NCI-H524 (cell line): ENCODE results near the gene TTLL4.
A peak's percentile ranks its signal among the peaks of the same experiment; 100 is the strongest.

Source experiments
- DNase-seq, 2 experiments: peaks; one replicate each; lab custom pipeline; 2025; lab: John Stamatoyannopoulos, UW

Gene TTLL4

DNA sequence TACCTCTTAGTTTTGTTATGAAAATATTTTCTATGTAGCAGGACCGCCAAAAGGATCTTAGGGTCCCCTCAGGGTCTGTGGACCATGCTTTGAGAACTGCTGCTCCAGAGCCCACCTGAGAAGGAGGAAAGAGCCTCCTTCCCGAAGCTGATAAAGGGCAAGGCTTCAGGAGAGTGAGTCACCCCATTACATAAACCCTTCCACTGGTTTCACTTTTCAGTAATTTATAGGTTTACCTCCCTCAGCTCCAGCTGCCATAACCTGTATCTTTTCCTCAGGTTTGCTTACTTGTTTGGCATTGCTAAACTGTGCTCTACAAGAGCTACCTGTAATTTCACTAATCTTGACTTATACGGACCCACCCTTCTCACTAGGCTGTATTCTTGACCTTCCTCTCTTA lies 6.6 kb downstream of the TTLL4 start:
- no peak for DNase-seq

DNA sequence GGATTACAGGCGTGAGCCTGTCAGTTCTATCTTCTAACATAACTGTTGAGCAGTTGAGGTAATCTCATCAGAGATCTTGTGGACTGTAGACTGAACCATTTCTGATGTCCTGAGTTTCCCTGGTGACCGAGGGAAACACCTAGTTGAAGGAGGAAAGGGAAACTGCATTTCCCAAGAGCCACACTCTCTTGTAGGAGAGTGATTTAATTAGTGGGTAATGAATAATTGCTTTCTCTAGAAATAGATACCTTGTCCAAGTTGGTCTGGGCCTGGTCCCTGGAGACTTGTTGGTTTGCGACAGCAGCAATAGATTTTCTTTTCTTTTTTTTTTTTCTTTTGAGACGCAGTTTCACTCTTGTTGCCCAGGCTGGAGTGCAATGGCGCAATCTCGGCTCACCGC lies 7.4 kb downstream of the TTLL4 start:
- no peak for DNase-seq

DNA sequence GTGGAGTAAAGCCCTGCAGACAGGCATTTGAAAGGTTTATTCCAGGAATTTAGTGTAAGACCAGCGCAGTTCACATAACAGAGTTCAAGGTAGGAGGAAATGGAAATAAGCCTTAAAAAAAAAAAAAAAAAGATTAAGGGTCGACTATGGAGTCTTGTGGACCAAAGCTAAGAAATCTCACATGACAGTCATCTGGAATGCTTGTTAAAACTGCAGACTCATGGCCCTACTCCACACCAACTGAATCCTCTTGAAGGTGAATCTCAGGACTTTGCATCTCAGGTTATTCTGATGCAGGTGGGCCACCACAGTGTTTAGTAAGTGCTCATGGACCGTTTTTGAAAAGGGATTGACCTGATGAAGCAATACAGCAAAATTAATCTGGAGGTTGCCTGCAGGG lies 8.8 kb downstream of the TTLL4 start:
- no peak for DNase-seq

DNA sequence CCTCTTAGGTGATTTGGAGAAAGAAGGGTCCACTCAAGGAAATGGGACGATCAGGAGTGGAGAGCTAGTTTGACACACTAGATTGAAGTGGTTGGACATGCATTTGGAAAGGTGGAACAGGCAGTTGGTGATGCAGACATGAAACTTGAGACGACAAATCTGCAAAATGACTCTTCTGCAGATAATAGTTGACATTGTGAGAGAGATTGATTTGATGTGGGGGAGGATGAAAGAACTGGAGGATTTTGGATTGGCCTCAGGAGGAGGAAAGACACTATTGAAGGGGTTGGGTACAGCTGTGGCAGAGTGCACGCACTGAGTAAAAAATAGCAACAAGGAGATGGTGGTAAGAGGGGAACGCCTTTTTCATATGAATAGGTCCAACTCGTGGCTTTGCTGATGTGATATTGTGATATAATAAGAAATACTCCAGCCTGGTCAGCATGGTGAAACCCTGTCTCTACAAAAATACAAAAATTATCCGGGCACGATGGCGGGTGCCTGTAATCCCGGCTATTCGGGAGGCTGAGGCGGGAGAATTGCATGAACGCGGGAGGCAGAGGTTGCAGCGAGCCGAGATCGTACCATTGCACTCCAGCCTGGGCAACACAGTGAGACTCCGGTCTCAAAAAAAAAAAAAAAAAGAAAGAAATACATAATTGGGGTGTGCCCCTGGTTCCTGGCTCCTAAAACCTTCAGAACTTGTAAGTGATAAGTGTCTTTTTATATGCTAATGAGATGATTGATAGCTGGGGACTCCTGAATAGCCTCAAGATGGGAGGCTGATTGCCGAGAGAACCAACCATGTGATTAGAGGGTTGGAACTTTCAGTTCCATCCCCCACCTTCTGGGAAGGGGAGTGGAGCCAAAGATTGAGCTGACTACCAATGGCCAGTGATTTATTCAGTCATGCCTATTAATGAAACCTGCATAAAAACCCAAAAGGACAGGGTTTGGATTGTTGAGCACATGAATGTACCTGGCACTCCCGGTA lies 9.7 kb downstream of the TTLL4 start:
- no peak for DNase-seq

DNA sequence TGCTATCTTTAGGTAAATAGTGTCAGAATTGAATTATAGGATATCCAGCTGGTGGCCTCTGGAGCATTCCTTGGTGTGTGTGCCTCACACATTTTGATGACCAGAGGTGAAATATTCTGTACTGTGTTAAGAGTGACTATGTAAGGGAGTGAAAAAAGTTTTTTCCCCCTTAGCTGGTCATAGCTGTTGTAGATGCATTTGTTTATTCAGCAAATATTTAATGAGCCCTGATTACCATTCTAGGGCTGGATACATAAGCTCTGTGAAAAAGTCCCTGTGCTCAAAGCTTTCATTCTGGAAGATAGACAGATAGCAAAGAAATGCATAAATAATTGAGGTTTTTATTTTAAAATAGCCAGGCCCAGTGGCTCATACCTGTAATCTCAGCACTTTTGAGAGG lies 10.9 kb downstream of the TTLL4 start:
- DNase-seq = no peak

DNA sequence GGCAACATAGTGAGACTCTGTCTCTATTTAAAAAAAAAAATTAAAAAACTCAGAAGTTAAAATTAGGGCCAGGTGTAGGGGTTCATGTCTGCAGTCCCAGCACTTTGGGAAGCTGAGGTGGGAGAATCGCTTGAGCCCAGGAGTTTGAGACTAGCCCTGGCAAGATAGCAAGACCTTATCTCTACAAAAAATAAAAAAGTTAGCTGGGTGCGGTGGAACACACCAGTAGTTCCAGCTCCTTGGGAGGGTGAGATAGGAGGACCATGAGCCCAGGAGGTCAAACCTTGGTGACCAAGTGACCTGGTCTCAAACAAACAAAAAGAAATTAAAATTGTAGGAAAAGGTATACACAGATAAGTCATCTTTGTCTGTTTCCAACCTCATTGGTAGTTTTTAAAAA lies 11.3 kb downstream of the TTLL4 start:
- no peak for DNase-seq

DNA sequence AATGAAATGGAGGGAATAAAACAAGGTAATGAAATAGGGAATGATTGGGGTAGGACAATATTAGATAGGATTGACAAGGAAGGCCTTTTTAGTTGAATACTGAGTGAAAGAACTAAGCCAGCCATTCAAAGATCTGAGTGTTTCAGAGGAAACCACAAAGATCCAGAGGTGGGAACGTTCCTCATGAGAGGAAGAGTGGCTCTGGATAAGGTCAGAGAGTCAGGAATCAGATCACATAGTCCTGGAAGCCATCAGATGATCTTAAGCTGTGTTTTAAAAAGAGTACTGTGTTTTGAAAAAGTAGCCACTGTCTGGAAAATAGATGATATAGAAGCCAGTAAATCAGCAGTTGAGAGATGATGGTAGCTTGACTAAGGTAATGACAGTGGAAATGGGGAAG lies 11.8 kb downstream of the TTLL4 start:
- no peak for DNase-seq

DNA sequence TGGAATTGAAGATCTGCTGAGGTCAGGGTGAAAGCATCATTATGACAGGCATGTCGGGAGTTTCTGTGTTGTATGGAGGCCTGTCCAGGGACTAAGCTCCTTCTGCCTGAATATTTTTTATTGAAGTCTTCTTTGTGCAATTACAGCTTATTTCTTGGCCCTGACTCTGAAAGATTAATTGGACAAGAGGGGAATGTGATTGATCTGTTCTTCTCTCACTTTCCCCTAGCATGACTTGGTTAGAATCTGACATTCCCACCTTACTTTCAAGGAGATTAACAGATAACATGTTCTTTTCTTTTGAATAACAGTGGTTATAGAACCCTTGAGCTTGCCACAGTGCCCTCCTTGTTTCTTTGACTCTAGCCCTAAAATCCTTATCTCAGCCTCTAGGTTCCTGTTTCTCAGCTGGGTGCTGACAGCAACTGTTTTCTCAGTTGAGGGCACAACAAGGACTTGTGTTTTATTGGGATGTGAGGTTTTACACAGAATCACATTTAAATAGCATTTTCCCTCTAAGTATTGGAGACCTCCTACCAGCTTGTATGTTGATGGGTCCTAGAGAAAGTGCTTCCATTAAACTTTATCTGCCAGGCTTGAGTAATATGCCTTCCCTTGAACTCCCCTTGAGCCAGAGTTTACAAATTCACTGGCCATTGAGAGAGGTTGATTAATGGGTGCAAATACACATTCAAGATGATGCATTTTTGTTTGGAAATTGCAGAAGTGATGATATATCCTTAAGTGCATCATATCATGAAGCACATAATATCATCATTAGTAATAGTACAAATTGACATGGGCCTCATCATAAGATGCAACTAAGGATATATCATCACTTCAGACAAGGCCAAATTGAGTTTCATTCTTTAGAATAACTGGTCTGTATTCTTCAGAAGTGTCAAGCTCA lies 12.5 kb downstream of the TTLL4 start:
- no peak for DNase-seq

DNA sequence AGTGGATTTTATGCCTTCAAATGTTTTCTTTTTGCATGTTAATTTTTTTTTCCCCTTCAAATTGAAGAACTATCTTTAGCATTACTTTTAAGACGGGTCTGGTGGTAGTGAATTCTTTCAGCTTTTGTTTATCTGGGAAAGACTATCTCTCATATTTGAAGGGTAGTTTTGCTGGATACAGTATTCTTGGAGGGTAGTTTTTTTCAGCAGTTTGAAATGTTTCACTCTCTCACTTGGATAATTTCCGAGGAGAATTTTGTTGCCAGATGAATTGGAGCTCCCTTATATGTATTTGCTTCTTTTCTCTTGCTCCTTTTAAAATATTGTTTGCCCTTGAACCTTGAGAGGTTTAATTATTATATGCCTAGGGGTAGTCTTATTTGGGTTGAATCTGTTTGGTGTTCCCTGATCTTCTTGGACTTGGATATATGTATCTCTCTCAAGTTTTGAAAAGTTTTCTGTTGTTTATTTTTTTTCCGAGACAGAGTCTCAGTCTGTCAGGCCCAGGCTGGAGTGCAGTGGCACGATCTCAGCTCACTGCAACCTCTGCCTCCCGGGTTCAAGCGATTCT lies 15.5 kb downstream of the TTLL4 start:
- DNase-seq = no peak

DNA sequence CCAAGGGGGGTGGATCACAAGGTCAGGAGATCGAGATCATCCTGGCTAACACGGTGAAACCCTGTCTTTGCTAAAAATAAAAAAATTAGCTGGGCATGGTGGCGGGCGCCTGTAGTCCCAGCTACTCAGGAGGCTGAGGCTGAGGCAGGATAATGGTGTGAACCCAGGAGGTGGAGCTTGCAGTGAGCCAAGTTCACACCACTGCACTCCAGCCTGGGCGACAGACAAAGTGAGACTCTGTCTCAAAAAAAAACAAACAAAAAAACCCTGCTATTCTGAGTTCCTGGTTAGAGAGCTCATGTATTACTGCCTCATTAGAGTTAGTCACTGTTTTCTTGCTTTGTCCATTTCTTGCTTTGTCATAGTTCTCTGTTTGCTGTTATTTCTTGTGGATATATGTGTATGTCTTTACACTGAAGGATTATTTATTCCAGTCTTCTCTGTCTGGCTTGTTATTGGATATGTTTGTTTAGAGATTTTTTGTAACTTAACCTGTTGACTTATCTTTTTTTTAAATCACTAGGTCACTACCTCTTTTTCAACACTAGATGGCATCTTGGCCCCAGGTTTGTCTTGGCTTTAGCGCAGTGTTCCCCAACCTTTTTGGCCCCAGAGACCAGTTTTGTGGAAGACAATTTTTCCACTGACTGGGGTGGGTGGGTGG lies 17.0 kb downstream of the TTLL4 start:
- no peak for DNase-seq

DNA sequence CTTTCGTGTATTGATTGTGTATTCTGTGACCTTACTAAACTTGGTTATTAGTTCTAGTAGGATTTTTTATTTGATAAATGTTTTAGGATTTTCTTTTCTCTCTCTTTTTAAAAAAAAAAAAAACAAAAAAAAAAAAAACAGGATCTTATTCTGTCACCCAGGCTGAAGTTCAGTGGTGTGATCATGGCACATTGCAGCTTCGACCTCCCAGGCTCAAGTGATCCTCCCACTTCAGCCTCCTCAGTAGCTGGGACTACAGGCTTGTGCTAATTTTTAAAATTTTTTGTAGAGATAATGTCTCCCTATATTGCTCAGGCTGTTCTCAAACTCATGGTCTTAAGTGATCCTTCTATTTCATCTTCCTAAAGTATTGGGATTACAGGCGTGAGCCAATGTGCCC lies 19.0 kb downstream of the TTLL4 start:
- DNase-seq = no peak

DNA sequence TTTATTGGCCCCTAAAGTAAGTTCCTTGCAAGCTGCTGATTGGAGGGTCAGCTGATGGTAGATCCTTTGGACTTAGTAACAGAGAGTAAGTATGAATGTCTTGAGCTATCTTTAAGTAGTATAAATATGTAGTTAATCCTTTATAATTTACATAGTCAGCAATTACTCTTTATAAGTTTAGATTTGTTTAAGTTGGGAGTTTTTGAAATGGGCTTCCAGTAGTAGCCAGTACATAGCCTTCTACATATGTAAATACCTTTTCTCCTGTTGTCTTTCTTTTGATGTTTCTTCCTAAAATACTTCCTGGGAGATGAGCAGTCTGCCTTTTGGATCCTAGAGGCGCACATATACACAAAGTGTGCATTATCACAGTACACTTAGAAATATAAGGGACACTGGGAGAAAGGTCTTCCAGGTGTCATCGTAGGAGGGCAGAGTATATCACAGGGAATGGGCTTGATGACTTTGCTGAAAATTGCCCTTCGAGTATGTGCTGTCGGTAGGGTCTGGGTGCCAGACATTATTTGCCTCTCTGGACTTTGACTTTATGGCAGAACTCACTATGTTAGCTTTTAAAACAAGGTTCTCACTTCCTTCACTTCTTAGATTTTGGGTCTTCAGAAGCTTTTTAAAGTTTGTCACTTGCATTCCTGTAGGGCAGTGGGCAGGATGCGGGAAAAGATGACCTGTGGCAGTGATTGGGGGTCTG lies 21.6 kb downstream of the TTLL4 start:
- no peak for DNase-seq

DNA sequence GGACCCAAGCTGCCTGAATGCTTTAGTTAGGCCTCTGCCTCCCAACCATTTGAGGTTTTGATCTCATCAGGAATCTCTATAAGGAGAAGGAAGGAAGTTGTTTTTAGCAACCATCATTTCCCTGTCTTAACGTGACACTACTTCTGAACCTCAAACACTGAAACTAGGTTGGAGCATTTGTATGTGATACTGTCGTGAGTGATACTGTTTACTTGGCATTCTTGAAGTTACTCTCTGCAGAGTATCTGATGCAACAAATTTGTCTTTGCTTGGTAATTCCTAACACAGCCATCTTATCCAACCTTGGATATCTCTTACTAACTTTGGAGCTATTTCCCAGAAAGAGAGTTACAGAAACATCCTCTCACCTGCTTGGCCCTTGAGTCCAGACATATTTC lies 22.1 kb downstream of the TTLL4 start:
- no peak for DNase-seq

DNA sequence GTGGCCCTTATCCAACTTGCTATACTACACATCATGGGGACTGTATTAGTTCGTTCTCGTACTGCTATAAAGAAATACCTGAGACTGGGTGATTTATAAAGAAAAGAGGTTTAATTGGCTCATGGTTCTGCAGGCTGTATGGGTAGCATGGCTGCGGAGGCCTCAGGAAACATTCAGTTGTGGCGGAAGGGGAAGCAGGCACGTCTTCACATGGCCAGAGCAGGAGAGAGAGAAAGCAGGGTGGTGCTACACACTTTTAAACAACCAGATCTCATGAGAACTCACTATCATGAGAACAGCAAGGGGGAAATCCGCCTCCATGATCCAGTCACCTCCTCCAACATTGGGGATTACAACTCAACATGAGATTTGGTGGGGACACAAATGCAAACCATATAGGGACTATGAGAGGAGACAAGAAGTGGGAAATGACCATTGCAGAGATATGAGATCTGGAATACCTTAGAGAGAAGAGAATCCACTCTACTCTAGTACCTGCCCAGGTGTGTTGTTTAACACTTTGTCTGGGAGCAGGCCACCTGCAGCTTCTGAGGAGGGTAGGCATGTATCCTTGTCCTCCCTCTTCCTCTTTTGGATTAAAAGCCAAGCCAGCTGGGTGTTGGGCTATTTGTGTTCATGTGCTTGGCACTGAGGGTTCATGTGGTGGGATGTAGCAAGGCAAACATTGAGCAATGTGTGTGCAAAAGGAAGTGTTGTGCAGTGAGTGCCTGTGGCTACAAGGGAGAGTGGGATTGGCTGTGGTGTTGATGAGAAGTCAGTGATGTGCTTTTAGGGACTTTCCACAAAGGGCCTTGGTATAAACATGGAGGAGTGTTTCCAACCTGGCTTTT lies 22.8 kb downstream of the TTLL4 start:
- no peak for DNase-seq

DNA sequence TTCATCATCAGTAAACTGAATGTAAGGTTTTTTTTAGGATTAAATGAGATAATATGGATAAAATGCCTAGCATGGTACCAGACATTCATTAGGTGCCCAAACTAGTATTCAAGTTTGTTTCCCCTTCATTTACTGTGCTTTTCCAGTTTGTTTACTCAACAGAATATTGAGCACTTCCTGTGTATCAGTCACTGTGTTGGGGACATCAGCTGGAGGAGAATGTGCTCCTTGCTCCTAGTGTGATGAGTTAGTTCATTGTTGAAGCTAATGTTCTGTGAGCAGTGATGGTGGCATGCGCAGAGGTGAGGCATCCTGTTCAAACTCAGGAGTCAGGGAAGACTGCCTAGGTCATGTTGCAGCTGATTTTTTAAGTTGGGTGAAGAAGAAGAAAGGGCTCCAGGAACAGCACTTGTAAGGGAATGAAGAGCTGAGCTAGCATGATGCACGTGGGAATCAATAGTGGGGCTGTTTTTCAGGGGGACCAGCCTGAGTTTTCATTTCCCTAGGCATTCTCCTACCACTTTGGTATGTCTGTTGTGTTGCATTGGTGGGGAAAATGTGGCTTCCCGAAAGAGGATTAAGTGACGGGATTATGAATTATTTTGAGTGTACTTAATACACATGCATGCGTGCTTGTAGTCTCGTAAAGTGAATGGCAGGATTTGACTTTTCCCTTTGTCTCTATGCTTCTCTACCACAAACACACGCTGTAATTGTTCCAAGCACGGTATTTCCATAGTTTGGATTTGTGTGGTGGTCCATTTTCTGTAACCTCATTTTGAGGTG lies 23.7 kb downstream of the TTLL4 start:
- DNase-seq = peak; percentile 2 to 76

DNA sequence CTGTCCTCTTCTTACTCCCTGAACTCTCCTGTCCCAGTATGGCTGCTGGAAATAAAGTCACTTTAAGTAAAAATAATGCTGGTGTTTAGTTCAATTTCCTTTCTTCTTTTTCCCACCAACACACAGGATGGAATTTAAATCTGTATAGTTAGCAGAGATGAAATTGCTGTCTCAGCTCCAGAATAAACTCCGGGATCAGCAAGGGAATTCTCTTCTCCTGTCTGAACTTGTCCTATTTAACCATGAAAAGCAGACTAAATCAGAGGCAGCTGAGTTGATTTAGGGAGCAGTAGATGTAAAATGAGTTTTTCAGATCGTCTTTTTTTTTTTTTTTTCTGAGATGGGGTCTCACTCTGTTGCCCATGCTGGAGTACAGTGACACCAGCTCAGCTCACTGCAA lies 25.9 kb downstream of the TTLL4 start:
- DNase-seq = no peak

DNA sequence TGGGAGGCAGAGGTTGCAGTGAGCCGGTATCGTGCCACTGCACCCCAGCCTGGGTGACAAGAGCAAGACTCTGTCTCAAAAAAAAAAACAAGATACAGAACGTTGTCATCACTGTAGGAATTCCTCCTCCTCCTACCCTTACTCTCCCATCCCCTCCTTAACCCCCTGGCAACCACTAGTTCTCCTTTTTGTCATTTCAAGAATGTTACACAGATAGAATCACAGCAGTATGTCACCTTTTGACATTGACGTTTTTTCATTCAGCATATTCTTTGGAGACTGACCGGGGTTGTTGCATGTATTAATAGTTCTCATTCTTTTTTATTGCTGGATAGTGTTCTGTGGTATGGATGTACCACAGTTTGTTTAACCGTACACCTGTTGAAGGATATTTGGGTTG lies 32.4 kb downstream of the TTLL4 start:
- no peak for DNase-seq

DNA sequence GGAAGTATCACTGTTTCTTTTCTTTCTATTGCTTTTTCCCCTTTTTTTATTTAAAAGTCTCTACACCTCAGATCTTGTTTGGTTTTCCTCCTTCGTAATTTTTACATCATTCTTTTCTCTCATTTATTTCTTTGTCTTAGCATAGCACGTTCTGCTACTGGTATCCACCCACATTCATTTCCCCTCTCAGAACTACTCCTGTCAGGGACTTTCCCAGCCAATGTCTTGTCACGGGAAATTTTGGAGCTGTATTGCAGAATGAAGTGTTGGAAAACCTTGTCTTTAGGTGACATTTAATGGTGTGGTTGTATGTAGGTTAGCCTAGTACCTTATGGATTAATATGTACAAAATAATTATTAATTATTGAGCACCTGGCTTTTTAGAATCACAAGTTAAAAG lies 34.0 kb downstream of the TTLL4 start:
- DNase-seq = no peak

DNA sequence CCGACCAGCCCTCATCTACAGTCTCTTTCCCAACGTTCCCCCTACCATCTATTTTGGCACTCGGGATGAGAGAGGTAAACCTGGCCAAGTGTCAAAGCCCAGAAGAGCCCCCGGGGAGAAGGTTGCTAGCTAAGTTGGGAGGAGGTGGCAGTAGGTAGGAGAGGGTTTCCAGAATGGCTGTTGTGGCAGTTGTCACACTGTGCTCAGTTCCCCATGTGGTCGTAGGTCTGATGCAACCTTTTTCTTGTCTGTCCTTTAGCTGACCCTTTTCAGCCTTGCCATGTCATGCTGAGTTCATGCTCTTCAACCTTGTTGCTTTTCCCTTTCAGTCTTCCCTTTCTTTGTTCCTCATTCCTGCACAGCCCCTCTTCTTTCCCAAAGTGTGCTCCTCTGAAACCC lies 34.5 kb downstream of the TTLL4 start:
- no peak for DNase-seq
